GM12878 (cell line): ENCODE results near the gene CNRIP1. TPM values are rescaled to one million over a fixed set of nuclear protein-coding genes. Genes with fewer than 3 reads are reported as not detected.

Source experiments
- EZH2 ChIP-seq: IDR thresholded peaks from 2 replicates; pipeline ENCODE4 v1.6.1; 2012; ENCODE audit warnings: low read depth, mild to moderate bottlenecking, control low read depth, inconsistent platforms, low read length, borderline replicate concordance; ENCODE audit not compliant: control insufficient read depth
- NFIC ChIP-seq: IDR thresholded peaks from 2 replicates; pipeline ENCODE4 v1.6.1; 2012; ENCODE audit warnings: low read depth, mild to moderate bottlenecking, inconsistent platforms, low read length, moderate library complexity
- SMARCA5 ChIP-seq: fragments of 450-650 bp; IDR thresholded peaks from 2 replicates; pipeline ENCODE4 v1.6.1; 2017; ENCODE audit warnings: mild to moderate bottlenecking
- polyA plus RNA-seq, 11 experiments: library from polyadenylated mRNA; depleted of rRNA in 4 of 11; unstranded in 6 of 11; stranded (reverse) in 5 of 11; fragments of >200 nt; fragmentation: Nextera tagmentation in 4 of 11; fragmentation: Illumina TruSeq in 1 of 11; extraction: Ambion mirVana in 4 of 11; extraction: Trizol in 1 of 11; gene quantifications; 1 replicate in 1 of 11; 2 replicates in 10 of 11; pipeline versions ENCODE4 v1.2.1 to v1.2.3, GENCODE V29; 2011 to 2016; ENCODE audit warnings: inconsistent platforms in 2 of 11, missing spikeins in 2 of 11, low read depth in 1 of 11
- total RNA-seq, 4 experiments: library from RNA; depleted of rRNA in 3 of 4; stranded (reverse); fragments of >200 nt in 3 of 4; fragmentation: Illumina TruSeq in 1 of 4; extraction: Trizol in 1 of 4; gene quantifications; 2 replicates each; pipeline versions ENCODE4 v1.2.1 to v1.2.3, GENCODE V29; 2013 to 2021
- TF ChIP-seq, protein P1 (sequence below): fragments of 450-650 bp; IDR thresholded peaks from 2 replicates; pipeline ENCODE4 v1.6.1; 2017; ENCODE audit warnings: antibody characterized with exemption, mild to moderate bottlenecking, moderate library complexity
- TF ChIP-seq, protein P2 (sequence below): fragments of 450-650 bp; IDR thresholded peaks from 2 replicates; pipeline ENCODE4 v1.6.1; 2016; ENCODE audit warnings: mild to moderate bottlenecking
- TF ChIP-seq, protein P3 (sequence below): fragments of 450-650 bp; IDR thresholded peaks from 2 replicates; pipeline ENCODE4 v1.6.1; 2016; ENCODE audit warnings: mild to moderate bottlenecking

CNRIP1 gene
- total and polyA plus RNA-seq, 10 of the 15 experiments (the other 5 are each of a cell fraction or from before 2014, with no cell fraction given) = not detected

DNA sequence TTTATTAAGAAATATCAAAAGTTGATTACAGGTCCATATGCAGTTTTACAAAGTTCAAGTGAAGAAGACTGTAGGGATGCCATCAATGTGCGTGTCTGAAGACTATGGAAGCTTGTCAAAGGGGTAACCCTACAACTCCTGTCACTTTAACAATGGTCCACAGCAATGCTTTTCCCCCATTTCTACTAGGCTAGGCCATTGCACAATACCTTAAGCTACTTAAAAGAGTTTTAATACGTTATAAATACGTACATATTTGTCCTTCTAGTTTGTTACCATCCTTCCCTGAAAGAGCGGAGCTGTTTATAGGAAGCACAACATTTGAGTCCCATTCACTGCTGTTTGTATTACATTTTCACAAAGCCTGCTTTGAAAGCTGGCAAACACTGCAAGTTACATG is 26.7 kb downstream of the CNRIP1 start (continued):
- TF ChIP-seq, protein P1, sequence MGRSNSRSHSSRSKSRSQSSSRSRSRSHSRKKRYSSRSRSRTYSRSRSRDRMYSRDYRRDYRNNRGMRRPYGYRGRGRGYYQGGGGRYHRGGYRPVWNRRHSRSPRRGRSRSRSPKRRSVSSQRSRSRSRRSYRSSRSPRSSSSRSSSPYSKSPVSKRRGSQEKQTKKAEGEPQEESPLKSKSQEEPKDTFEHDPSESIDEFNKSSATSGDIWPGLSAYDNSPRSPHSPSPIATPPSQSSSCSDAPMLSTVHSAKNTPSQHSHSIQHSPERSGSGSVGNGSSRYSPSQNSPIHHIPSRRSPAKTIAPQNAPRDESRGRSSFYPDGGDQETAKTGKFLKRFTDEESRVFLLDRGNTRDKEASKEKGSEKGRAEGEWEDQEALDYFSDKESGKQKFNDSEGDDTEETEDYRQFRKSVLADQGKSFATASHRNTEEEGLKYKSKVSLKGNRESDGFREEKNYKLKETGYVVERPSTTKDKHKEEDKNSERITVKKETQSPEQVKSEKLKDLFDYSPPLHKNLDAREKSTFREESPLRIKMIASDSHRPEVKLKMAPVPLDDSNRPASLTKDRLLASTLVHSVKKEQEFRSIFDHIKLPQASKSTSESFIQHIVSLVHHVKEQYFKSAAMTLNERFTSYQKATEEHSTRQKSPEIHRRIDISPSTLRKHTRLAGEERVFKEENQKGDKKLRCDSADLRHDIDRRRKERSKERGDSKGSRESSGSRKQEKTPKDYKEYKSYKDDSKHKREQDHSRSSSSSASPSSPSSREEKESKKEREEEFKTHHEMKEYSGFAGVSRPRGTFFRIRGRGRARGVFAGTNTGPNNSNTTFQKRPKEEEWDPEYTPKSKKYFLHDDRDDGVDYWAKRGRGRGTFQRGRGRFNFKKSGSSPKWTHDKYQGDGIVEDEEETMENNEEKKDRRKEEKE = no peak
- TF ChIP-seq SMARCA5 (no peak), NFIC (no peak), EZH2 (no peak)
- TF ChIP-seq, protein P2, sequence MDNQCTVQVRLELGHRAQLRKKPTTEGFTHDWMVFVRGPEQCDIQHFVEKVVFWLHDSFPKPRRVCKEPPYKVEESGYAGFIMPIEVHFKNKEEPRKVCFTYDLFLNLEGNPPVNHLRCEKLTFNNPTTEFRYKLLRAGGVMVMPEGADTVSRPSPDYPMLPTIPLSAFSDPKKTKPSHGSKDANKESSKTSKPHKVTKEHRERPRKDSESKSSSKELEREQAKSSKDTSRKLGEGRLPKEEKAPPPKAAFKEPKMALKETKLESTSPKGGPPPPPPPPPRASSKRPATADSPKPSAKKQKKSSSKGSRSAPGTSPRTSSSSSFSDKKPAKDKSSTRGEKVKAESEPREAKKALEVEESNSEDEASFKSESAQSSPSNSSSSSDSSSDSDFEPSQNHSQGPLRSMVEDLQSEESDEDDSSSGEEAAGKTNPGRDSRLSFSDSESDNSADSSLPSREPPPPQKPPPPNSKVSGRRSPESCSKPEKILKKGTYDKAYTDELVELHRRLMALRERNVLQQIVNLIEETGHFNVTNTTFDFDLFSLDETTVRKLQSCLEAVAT = no peak
- TF ChIP-seq, protein P3, sequence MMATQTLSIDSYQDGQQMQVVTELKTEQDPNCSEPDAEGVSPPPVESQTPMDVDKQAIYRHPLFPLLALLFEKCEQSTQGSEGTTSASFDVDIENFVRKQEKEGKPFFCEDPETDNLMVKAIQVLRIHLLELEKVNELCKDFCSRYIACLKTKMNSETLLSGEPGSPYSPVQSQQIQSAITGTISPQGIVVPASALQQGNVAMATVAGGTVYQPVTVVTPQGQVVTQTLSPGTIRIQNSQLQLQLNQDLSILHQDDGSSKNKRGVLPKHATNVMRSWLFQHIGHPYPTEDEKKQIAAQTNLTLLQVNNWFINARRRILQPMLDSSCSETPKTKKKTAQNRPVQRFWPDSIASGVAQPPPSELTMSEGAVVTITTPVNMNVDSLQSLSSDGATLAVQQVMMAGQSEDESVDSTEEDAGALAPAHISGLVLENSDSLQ = no peak
